K562 (cell line): ENCODE measurements around the gene NDFIP1. TPM values are rescaled to one million over a fixed set of nuclear protein-coding genes. Genes with fewer than 3 reads are reported as not detected.
A peak's percentile ranks its signal among the peaks of the same experiment; 100 is the strongest.

Experiments
- ATAC-seq: fragments of 200-7000 bp; cut with Tn5 transposase; 3 replicates; pipeline ENCODE4 v1.9.1; 2020; ENCODE audit warnings: moderate library complexity
- BruUV-seq: library from RNA; stranded (reverse); fragments of 400-500 nt; replicated peaks from 2 replicates; lab custom pipeline; 2021; lab: Mats Ljungman, UMichigan
- CTCF ChIA-PET: fragments of 300-600 bp; formaldehyde crosslinking; extraction: SDS; loops from one replicate; lab custom pipeline; 2021; ENCODE audit warnings: low intra/inter-chr PET ratio; lab: Yijun Ruan, JAX
- POLR2A ChIA-PET: fragments of 300-600, 350-650 bp; sonication (Branson Sonifier 250); formaldehyde crosslinking; extraction: SDS; loops from one replicate; lab custom pipeline; 2021; ENCODE audit warnings: antibody characterized with exemption, inconsistent platforms; lab: Yijun Ruan, JAX
- DNase-seq, 4 experiments: peaks; one replicate each; pipeline versions ENCODE4 v3.0.0 to v3.0.0-alpha.2; 2011 to 2018; ENCODE audit warnings: low spot score in 3 of 4, mixed read lengths in 3 of 4; ENCODE audit errors: extremely low read depth in 1 of 4
- FAIRE-seq: peaks from 2 replicates; lab custom pipeline; 2011; peaks lifted over from hg19 to GRCh38; lab: Jason Lieb, UNC
- H2AFZ ChIP-seq: 2 replicates; pipeline ENCODE4 v1.6.0; 2011; ENCODE audit warnings: low read depth, low read length, control low read depth, inconsistent platforms
- H3K27ac ChIP-seq: fragments of 200-600 bp; 3 replicates; pipeline ENCODE4 v1.8.0; 2011; ENCODE audit warnings: low read depth, mild to moderate bottlenecking, control low read depth, inconsistent platforms, low read length, moderate library complexity, mixed read lengths; ENCODE audit errors: extremely low read depth
- H3K27me3 ChIP-seq, 2 experiments: fragments of 300-600 bp in 1 of 2; 2 replicates in 1 of 2; 3 replicates in 1 of 2; pipeline versions ENCODE4 v1.6.0 to v1.8.0; 2011; ENCODE audit warnings: inconsistent platforms in 2 of 2, low read length in 2 of 2, mild to moderate bottlenecking in 1 of 2, mixed read lengths in 1 of 2, moderate library complexity in 1 of 2; ENCODE audit not compliant: control insufficient read depth in 2 of 2, insufficient read depth in 2 of 2
- H3K36me3 ChIP-seq: fragments of 300-600 bp; 3 replicates; pipeline ENCODE4 v1.8.0; 2011; ENCODE audit warnings: mild to moderate bottlenecking, low read length, inconsistent platforms; ENCODE audit not compliant: control insufficient read depth, insufficient read depth
- H3K4me1 ChIP-seq, 2 experiments: fragments of 200-600 bp in 1 of 2; replicated peaks in 1 of 2; 2 replicates in 1 of 2; 3 replicates in 1 of 2; pipeline versions ENCODE4 v1.5.1 to v1.8.0; 2011; ENCODE audit warnings: inconsistent platforms in 2 of 2, low read length in 2 of 2, mild to moderate bottlenecking in 1 of 2, mixed read lengths in 1 of 2, moderate library complexity in 1 of 2; ENCODE audit not compliant: control insufficient read depth in 2 of 2, insufficient read depth in 2 of 2
- H3K4me2 ChIP-seq: 2 replicates; pipeline ENCODE4 v1.6.1; 2011; ENCODE audit warnings: low read length, control low read depth, inconsistent platforms, mixed read lengths; ENCODE audit not compliant: insufficient read depth
- H3K4me3 ChIP-seq: fragments of 200-600 bp; sonication (generic), shearing (Covaris generic); 2 replicates; pipeline ENCODE4 v1.5.1; 2016; ENCODE audit warnings: control low read depth, inconsistent platforms
- H3K79me2 ChIP-seq: fragments of 200-600 bp; 3 replicates; pipeline ENCODE4 v1.8.0; 2011; ENCODE audit warnings: low read length, inconsistent platforms; ENCODE audit not compliant: control insufficient read depth, insufficient read depth
- H3K9ac ChIP-seq, 2 experiments: 2 replicates each; pipeline versions ENCODE4 v1.6.0 to v1.6.1; 2011; ENCODE audit warnings: low read depth in 2 of 2, low read length in 2 of 2, control low read depth in 1 of 2, inconsistent platforms in 1 of 2, mild to moderate bottlenecking in 1 of 2, mixed read lengths in 1 of 2; ENCODE audit not compliant: insufficient read depth in 1 of 2
- H3K9me1 ChIP-seq: one replicate; pipeline ENCODE4 v1.6.0; 2011; ENCODE audit warnings: inconsistent platforms, mild to moderate bottlenecking, low read length, moderate library complexity; ENCODE audit not compliant: control insufficient read depth, insufficient read depth
- H3K9me3 ChIP-seq: replicated peaks from 2 replicates; pipeline ENCODE4 v1.5.1; 2011; ENCODE audit warnings: low read depth, low read length, inconsistent platforms; ENCODE audit not compliant: control insufficient read depth, insufficient read depth
- H4K20me1 ChIP-seq: replicated peaks from 2 replicates; pipeline ENCODE4 v1.6.1; 2011; ENCODE audit warnings: low read length, inconsistent platforms, mixed read lengths; ENCODE audit not compliant: control insufficient read depth, insufficient read depth
- C11orf30 ChIP-seq: fragments of 450-650 bp; IDR thresholded peaks from 2 replicates; pipeline ENCODE4 v1.6.1; 2016; ENCODE audit warnings: low read depth, mild to moderate bottlenecking
- FOXK1 ChIP-seq: sonication (generic); formaldehyde crosslinking; IDR thresholded peaks from 2 replicates; pipeline ENCODE4 v1.8.0; 2022; ENCODE audit warnings: missing genetic modification reagents, mild to moderate bottlenecking, borderline replicate concordance
- IFI16 ChIP-seq: fragments of 250-450 bp; sonication (Bioruptor Pico); IDR thresholded peaks from 2 replicates; pipeline ENCODE4 v2.1.2; 2022; ENCODE audit warnings: mild to moderate bottlenecking, inconsistent platforms
- SNRNP70 ChIP-seq: fragments of 200-400 bp; formaldehyde crosslinking; optimal IDR thresholded peaks from 2 replicates; pipeline ENCODE3; 2017; ENCODE audit warnings: low read depth, low read length
- TARDBP ChIP-seq: fragments of 450-650 bp; IDR thresholded peaks from 2 replicates; pipeline ENCODE4 v1.6.1; 2016
- ZNF165 ChIP-seq: fragments of 250-450 bp; sonication (Bioruptor Pico); IDR thresholded peaks from 2 replicates; pipeline ENCODE4 v1.4.0; 2020; ENCODE audit warnings: borderline replicate concordance
- ZNF175 ChIP-seq: fragments of 200-800 bp; sonication (Bioruptor generic); IDR thresholded peaks from 2 replicates; pipeline ENCODE4 v1.6.1; 2016; ENCODE audit warnings: low read depth, mild to moderate bottlenecking, missing genetic modification characterization, missing compliant biosample characterization
- ZNF347 ChIP-seq: fragments of 450-650 bp; formaldehyde crosslinking; IDR thresholded peaks from 2 replicates; pipeline ENCODE4 v1.4.0; 2020; ENCODE audit warnings: low read depth, mild to moderate bottlenecking, moderate library complexity
- ZNF77 ChIP-seq: fragments of 250-450 bp; sonication (Bioruptor Pico); IDR thresholded peaks from 2 replicates; pipeline ENCODE4 v1.5.0; 2020
- WGBS: fragments of 100-300 bp; shearing (Covaris generic); methylation state at CpG from one replicate; pipeline ENCODE4 v1.1.6; 2016; ENCODE audit warnings: low coverage, mixed read lengths; ENCODE audit not compliant: insufficient coverage; ENCODE audit errors: missing lambda C conversion rate; 5-methylcytosine and 5-hydroxymethylcytosine counted together
- in situ Hi-C: fragments of 300-500 bp; cut with MboI; formaldehyde crosslinking; loops from 4 replicates; pipeline ENCODE4 v1.15.0; 2018; ENCODE audit warnings: inconsistent platforms, mixed read lengths
- intact Hi-C: fragments of 100-400 bp; cut with micrococcal nuclease; formaldehyde crosslinking; loops from 2 replicates; pipeline ENCODE4 v1.14.2; 2022
- polyA plus RNA-seq, 8 experiments: library from polyadenylated mRNA; depleted of rRNA in 4 of 8; stranded (reverse) in 5 of 8; unstranded in 3 of 8; fragments of >200 nt; fragmentation: Nextera tagmentation in 2 of 8; fragmentation: Illumina TruSeq in 1 of 8; extraction: Ambion mirVana in 2 of 8; extraction: Trizol in 1 of 8; gene quantifications; 2 replicates each; pipeline versions ENCODE4 v1.2.1 to v1.2.3, GENCODE V29; 2011 to 2014; ENCODE audit warnings: inconsistent platforms in 1 of 8, missing spikeins in 1 of 8
- total RNA-seq, 7 experiments: library from RNA; depleted of rRNA in 6 of 7; stranded (reverse); fragments of >200 nt in 6 of 7; fragmentation: Illumina TruSeq in 2 of 7; extraction: Trizol in 2 of 7; gene quantifications; 2 replicates each; pipeline versions ENCODE4 v1.2.1 to v1.2.3, GENCODE V29; 2011 to 2021; ENCODE audit warnings: low replicate concordance in 1 of 7
- TF ChIP-seq, protein P1 (sequence below): fragments of 450-650 bp; IDR thresholded peaks from 2 replicates; pipeline ENCODE4 v1.6.1; 2016; ENCODE audit warnings: borderline replicate concordance
- TF ChIP-seq, protein P2 (sequence below): fragments of 450-650 bp; IDR thresholded peaks from 2 replicates; pipeline ENCODE4 v1.6.1; 2017; ENCODE audit warnings: antibody characterized with exemption, mild to moderate bottlenecking
- TF ChIP-seq, protein P3 (sequence below): sonication (generic); formaldehyde crosslinking; IDR thresholded peaks from 2 replicates; pipeline ENCODE4 v1.8.1; 2023; ENCODE audit warnings: mild to moderate bottlenecking, missing genetic modification reagents

NDFIP1 gene
- total and polyA plus RNA-seq, 9 of the 15 experiments (the other 6 are each of a cell fraction or from before 2014, with no cell fraction given) = 5.3 to 37.5 (median 31.9) TPM

DNA sequence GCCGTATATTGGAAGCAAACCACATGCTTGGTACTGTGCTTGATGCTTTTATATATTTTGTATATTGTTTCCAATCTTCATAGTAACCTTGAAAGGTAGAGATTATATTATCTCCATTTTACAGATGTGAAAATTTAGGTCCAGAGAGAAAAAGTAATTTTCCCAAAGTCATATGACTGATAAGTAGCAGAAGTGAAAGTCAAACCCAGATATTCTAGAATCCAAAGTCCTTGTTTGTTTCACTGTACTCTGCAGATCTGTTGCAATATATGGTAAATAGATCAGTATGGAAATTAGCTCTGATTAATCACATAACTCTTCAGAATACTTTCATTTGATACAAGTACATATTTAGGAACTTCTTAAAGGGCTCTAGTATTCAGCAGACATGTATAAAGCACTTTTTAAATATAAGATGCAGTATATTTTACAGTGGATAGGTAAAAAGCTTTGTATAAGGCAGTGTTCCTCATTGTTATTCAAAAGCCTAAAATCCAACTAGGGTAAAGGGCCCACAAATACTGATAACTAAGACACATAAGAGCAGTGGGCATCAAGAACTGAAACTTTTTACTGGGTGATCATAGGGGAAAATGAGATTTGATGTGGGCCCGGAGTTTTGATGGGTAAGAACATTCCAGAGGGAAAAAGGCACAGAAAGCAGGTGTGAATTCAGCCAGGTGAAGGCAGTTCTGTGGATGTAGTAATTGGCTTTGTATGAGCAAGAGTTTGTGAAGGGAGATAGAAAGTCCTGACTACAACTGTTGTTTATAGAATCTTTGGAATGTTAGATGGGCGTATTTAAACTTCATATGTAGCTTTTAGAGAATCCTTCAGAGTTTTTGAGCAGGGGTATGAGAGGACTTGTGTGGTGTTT lies 25.0 kb downstream of the NDFIP1 start:
- no peak overlapping the region for H3K27ac ChIP-seq
- 98% methylated on average over 3 of the region's 3 CpGs for WGBS
- intact Hi-C loops = no loop called here
- ATAC-seq (no peak), DNase-seq (no peak), FAIRE-seq (no peak)
- H3K9me3 ChIP-seq = no peaks in the 10 kb centered on the region
- no peak overlapping the region for H3K4me2 ChIP-seq
- in situ Hi-C loops = loop anchor here (10.0 to 25.0 kb wide), 2 partner anchors 429 to 921 kb away; partner anchors contain the start of genes PCDHB12, PCDHB13 and PCDHB14
- no peak overlapping the region for H3K9ac ChIP-seq
- no peak overlapping the region for H2AFZ ChIP-seq
- peaks cover 22% of the 10 kb centered on the region for H3K79me2 ChIP-seq
- no peak for TF ChIP-seq IFI16 (CRISPR knock-in tag)
- no peak for TF ChIP-seq ZNF165 (CRISPR knock-in tag)
- TF ChIP-seq FOXK1 (CRISPR knock-in tag) = no peak
- TF ChIP-seq, protein P1, sequence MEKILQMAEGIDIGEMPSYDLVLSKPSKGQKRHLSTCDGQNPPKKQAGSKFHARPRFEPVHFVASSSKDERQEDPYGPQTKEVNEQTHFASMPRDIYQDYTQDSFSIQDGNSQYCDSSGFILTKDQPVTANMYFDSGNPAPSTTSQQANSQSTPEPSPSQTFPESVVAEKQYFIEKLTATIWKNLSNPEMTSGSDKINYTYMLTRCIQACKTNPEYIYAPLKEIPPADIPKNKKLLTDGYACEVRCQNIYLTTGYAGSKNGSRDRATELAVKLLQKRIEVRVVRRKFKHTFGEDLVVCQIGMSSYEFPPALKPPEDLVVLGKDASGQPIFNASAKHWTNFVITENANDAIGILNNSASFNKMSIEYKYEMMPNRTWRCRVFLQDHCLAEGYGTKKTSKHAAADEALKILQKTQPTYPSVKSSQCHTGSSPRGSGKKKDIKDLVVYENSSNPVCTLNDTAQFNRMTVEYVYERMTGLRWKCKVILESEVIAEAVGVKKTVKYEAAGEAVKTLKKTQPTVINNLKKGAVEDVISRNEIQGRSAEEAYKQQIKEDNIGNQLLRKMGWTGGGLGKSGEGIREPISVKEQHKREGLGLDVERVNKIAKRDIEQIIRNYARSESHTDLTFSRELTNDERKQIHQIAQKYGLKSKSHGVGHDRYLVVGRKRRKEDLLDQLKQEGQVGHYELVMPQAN = no peak
- no peak for TF ChIP-seq ZNF77 (CRISPR knock-in tag)
- TF ChIP-seq, protein P2, sequence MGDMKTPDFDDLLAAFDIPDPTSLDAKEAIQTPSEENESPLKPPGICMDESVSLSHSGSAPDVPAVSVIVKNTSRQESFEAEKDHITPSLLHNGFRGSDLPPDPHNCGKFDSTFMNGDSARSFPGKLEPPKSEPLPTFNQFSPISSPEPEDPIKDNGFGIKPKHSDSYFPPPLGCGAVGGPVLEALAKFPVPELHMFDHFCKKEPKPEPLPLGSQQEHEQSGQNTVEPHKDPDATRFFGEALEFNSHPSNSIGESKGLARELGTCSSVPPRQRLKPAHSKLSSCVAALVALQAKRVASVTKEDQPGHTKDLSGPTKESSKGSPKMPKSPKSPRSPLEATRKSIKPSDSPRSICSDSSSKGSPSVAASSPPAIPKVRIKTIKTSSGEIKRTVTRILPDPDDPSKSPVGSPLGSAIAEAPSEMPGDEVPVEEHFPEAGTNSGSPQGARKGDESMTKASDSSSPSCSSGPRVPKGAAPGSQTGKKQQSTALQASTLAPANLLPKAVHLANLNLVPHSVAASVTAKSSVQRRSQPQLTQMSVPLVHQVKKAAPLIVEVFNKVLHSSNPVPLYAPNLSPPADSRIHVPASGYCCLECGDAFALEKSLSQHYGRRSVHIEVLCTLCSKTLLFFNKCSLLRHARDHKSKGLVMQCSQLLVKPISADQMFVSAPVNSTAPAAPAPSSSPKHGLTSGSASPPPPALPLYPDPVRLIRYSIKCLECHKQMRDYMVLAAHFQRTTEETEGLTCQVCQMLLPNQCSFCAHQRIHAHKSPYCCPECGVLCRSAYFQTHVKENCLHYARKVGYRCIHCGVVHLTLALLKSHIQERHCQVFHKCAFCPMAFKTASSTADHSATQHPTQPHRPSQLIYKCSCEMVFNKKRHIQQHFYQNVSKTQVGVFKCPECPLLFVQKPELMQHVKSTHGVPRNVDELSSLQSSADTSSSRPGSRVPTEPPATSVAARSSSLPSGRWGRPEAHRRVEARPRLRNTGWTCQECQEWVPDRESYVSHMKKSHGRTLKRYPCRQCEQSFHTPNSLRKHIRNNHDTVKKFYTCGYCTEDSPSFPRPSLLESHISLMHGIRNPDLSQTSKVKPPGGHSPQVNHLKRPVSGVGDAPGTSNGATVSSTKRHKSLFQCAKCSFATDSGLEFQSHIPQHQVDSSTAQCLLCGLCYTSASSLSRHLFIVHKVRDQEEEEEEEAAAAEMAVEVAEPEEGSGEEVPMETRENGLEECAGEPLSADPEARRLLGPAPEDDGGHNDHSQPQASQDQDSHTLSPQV = no peak
- TF ChIP-seq SNRNP70 = no peak
- no peak for TF ChIP-seq C11orf30
- no peak for TF ChIP-seq TARDBP
- TF ChIP-seq ZNF175 (CRISPR knock-in tag) = no peak
- no peak for TF ChIP-seq ZNF347
- TF ChIP-seq, protein P3, sequence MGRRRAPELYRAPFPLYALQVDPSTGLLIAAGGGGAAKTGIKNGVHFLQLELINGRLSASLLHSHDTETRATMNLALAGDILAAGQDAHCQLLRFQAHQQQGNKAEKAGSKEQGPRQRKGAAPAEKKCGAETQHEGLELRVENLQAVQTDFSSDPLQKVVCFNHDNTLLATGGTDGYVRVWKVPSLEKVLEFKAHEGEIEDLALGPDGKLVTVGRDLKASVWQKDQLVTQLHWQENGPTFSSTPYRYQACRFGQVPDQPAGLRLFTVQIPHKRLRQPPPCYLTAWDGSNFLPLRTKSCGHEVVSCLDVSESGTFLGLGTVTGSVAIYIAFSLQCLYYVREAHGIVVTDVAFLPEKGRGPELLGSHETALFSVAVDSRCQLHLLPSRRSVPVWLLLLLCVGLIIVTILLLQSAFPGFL = no peak
- H3K4me3 ChIP-seq = no peak overlapping the region
- TSS peak; percentile 15 for BruUV-seq
- H3K36me3 ChIP-seq = peaks cover 49% of the 10 kb centered on the region; the same call in 2 of the 3 replicates
- H3K4me1 ChIP-seq = peaks cover 0 to 6% of the 10 kb centered on the region in 2 experiments; a peak in 3 of 5 replicates
- no peaks in the 10 kb centered on the region for H4K20me1 ChIP-seq
- ChIA-PET POLR2A (interaction anchor here (0.7 to 1.4 kb wide), 2 partner anchors 8 to 458 kb away, joined by 3 to 5 read pairs; no protein-coding TSS in a partner anchor), CTCF (interaction anchor here (0.6 kb wide), 1 partner anchor 446 kb away, joined by 3 read pairs; no protein-coding TSS in a partner anchor)
- no peaks in the 10 kb centered on the region for H3K9me1 ChIP-seq
- no peaks in the 10 kb centered on the region for H3K27me3 ChIP-seq
